AG04450 (cell line): Measurements from ENCODE around the gene ZNF492. TPM values are rescaled to one million over a fixed set of nuclear protein-coding genes. Genes with fewer than 3 reads are reported as not detected.

ENCODE experiments used
- CTCF ChIA-PET: fragments of 300-600, 350-600 bp; formaldehyde crosslinking; extraction: SDS; loops from one replicate; lab custom pipeline; 2022; ENCODE audit warnings: antibody characterized with exemption, inconsistent platforms; lab: Charles Lee
- POLR2A ChIA-PET: fragments of 350-600 bp; formaldehyde crosslinking; extraction: SDS; loops from one replicate; lab custom pipeline; 2021; ENCODE audit warnings: antibody characterized with exemption, inconsistent platforms; lab: Yijun Ruan, JAX
- DNase-seq: peaks from one replicate; pipeline ENCODE4 v3.0.0-alpha.2; 2011; ENCODE audit warnings: low read depth, low spot score
- H3K27ac ChIP-seq: one replicate; pipeline ENCODE4 v1.5.1; 2012; ENCODE audit warnings: low read depth, low read length, control low read depth
- H3K27me3 ChIP-seq: one replicate; pipeline ENCODE4 v1.6.0; 2012; ENCODE audit warnings: low read length; ENCODE audit not compliant: control insufficient read depth, insufficient read depth
- H3K4me3 ChIP-seq: 2 replicates; pipeline ENCODE4 v1.5.1; 2011; ENCODE audit warnings: mild to moderate bottlenecking, low read depth, low read length, control low read depth
- H3K9me3 ChIP-seq: 2 replicates; pipeline ENCODE4 v1.5.1; 2012; ENCODE audit warnings: low read length; ENCODE audit not compliant: control insufficient read depth, insufficient read depth
- polyA plus RNA-seq: library from polyadenylated mRNA; depleted of rRNA; stranded (reverse); fragments of >200 nt; gene quantifications from 2 replicates; pipeline ENCODE4 v1.2.3, GENCODE V29; 2011
- TF ChIP-seq, protein P1 (sequence below): IDR thresholded peaks from 2 replicates; pipeline ENCODE4 v1.5.1; 2011; ENCODE audit warnings: low read depth, low read length, control low read depth, inconsistent platforms

The ZNF492 gene
- polyA plus RNA-seq, 1 experiment: 0.22 TPM

DNA sequence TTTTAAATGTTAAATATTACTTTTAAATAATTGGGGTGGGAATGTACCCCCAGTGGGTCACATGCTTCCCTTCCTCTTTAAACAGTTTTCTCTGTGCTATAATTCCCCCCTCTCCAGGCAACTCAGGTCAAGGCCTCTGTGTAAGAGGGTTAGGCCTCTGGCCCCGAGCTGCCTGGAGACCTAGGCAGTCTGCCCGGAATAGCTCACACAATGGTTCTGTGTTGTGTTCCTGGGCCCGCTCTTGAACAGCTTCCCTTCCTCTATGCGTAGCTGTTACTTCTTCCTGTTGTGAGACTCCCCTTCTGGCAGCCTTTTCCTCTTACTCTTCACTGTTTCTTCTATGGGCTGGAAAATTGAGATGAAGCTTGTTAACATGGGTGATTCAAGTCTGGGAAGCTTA is 14.8 kb upstream of the ZNF492 start:
- TF ChIP-seq, protein P1, sequence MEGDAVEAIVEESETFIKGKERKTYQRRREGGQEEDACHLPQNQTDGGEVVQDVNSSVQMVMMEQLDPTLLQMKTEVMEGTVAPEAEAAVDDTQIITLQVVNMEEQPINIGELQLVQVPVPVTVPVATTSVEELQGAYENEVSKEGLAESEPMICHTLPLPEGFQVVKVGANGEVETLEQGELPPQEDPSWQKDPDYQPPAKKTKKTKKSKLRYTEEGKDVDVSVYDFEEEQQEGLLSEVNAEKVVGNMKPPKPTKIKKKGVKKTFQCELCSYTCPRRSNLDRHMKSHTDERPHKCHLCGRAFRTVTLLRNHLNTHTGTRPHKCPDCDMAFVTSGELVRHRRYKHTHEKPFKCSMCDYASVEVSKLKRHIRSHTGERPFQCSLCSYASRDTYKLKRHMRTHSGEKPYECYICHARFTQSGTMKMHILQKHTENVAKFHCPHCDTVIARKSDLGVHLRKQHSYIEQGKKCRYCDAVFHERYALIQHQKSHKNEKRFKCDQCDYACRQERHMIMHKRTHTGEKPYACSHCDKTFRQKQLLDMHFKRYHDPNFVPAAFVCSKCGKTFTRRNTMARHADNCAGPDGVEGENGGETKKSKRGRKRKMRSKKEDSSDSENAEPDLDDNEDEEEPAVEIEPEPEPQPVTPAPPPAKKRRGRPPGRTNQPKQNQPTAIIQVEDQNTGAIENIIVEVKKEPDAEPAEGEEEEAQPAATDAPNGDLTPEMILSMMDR: no peak
- ChIA-PET CTCF (no interaction called here), POLR2A (no interaction called here)
- H3K27ac ChIP-seq: no peak overlapping the region
- peaks cover 60% of the 10 kb centered on the region for H3K9me3 ChIP-seq
- no peak overlapping the region for H3K4me3 ChIP-seq
- no peaks in the 10 kb centered on the region for H3K27me3 ChIP-seq
- no peak for DNase-seq

GRCh38 chr19:22619932-22620331 is 14.2 kb upstream of the ZNF492 start:
- DNase-seq: no peak
- Histone ChIP-seq H3K27me3 (no peaks in the 10 kb centered on the region), H3K4me3 (no peak overlapping the region), H3K9me3 (peaks cover 61% of the 10 kb centered on the region), H3K27ac (no peak overlapping the region)
- ChIA-PET POLR2A (no interaction called here), CTCF (no interaction called here)
- TF ChIP-seq, protein P1: no peak

DNA sequence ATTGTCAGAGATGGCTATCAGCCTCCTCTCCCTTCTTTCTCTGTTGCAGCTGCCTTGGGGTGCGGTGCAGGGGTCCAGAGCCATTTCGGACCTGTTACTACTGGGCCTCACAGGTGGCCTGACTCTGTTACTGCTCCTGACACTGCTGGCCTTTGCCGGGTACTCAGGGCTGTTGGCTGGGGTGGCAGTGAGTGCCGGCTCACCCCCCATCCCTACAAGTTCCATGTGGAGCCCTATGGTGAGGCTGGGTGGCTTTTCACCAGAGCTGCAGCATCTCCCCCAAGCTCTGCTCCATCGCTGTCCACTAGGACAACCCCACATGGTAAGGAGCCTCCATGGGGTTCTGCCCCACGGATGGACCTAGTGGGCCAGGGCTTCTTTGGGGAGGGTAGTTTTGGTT is 13.7 kb upstream of the ZNF492 start:
- ChIA-PET CTCF (no interaction called here), POLR2A (no interaction called here)
- Histone ChIP-seq H3K27ac (no peak overlapping the region), H3K27me3 (no peaks in the 10 kb centered on the region), H3K4me3 (no peak overlapping the region), H3K9me3 (peaks cover 59% of the 10 kb centered on the region)
- no peak for DNase-seq
- TF ChIP-seq, protein P1: no peak

DNA sequence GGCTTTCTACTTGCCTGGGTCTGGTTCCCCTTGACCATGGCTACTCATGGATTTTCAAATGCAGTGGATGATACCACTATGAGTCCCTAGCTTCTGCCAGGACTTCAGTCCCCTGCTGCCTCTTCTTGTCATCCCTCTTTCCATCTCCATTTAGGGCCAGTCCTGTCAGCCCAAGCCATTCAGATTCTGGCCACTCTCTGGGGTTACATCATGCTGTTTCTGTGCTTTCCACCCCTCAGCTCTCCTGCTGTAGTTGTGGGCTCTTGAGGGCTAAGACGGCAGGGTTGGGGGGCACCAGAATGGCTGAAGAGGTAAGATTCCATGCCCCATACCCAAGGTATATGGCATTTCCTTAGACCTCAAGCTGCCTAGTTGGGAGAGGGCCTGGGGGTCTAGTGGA is 13.2 kb upstream of the ZNF492 start:
- Histone ChIP-seq H3K27ac (no peak overlapping the region), H3K4me3 (no peak overlapping the region), H3K9me3 (peaks cover 63% of the 10 kb centered on the region), H3K27me3 (no peaks in the 10 kb centered on the region)
- DNase-seq: no peak
- TF ChIP-seq, protein P1: no peak
- CTCF ChIA-PET: no interaction called here
- POLR2A ChIA-PET: no interaction called here

DNA sequence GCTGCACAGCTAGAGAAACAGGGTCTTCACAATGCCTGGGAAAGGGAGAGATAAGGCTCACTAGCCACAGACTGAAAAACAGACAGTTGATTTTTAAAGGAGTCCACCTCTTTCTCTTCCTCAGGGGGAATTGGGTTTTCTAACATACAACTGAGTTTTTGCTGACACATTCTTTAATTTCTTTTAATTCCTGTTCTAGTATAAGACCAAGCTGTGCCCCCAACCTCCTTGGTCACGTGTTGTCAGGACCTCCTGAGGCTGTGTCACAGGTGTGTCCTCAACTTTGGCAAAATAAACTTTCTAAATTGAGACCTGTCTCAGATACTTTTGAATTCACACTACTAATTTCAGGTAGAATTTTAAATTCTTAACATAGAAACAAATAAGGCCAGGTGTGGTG is 12.1 kb upstream of the ZNF492 start:
- Histone ChIP-seq H3K4me3 (no peak overlapping the region), H3K27me3 (no peaks in the 10 kb centered on the region), H3K9me3 (peaks cover 54% of the 10 kb centered on the region), H3K27ac (no peak overlapping the region)
- TF ChIP-seq, protein P1: no peak
- ChIA-PET CTCF (no interaction called here), POLR2A (no interaction called here)
- no peak for DNase-seq
